B cell (primary cell): ENCODE measurements around the gene KCNQ5. TPM values are rescaled to one million over a fixed set of nuclear protein-coding genes. Genes with fewer than 3 reads are reported as not detected.

Experiments used
- ATAC-seq: fragments of 200-7000 bp; cut with Tn5 transposase; one replicate; pipeline ENCODE4 v1.10.0; 2021; ENCODE audit warnings: low read depth, mild to moderate bottlenecking, moderate number of reproducible peaks, moderate library complexity
- CTCF ChIA-PET: fragments of 350-600 bp; sonication (Branson Sonifier 250); formaldehyde crosslinking; loops from one replicate; lab custom pipeline; 2021; ENCODE audit warnings: antibody characterized with exemption, inconsistent platforms; lab: Charles Lee
- POLR2A ChIA-PET: fragments of 350-600 bp; sonication (Branson Sonifier 250); formaldehyde crosslinking; loops from one replicate; lab custom pipeline; 2021; ENCODE audit warnings: antibody characterized with exemption; lab: Charles Lee
- DNase-seq: peaks from one replicate; pipeline ENCODE4 v3.0.0; 2013
- H2AFZ ChIP-seq: 2 replicates; pipeline ENCODE4 v1.6.1; 2012; ENCODE audit warnings: mild to moderate bottlenecking, low read depth, low read length; ENCODE audit not compliant: insufficient read depth, poor library complexity, severe bottlenecking
- H3K27ac ChIP-seq, 2 donors: 1 replicate in 1 of 2; 2 replicates in 1 of 2; pipeline ENCODE4 v1.5.1; 2012 to 2013; ENCODE audit warnings: low read length in 2 of 2, mild to moderate bottlenecking in 2 of 2, moderate library complexity in 1 of 2
- H3K27me3 ChIP-seq, 4 experiments: fragments of 200-600 bp in 1 of 4; sonication (generic) in 1 of 4; replicated peaks in 1 of 4; 1 replicate in 2 of 4; 2 replicates in 2 of 4; pipeline versions ENCODE4 v1.6.1 to v1.7.0; 2013 to 2016; ENCODE audit warnings: low read length in 3 of 4, mild to moderate bottlenecking in 2 of 4, mixed read lengths in 1 of 4, moderate library complexity in 1 of 4; ENCODE audit not compliant: insufficient read depth in 4 of 4, control insufficient read depth in 3 of 4; ENCODE audit errors: control extremely low read depth in 1 of 4
- H3K36me3 ChIP-seq, 2 experiments: replicated peaks in 1 of 2; 1 replicate in 1 of 2; 2 replicates in 1 of 2; pipeline versions ENCODE4 v1.6.1 to v1.7.1; 2013; ENCODE audit warnings: low read length in 1 of 2; ENCODE audit not compliant: insufficient read depth in 2 of 2, control insufficient read depth in 1 of 2; ENCODE audit errors: control extremely low read depth in 1 of 2, extremely low read depth in 1 of 2
- H3K4me1 ChIP-seq, 2 donors: fragments of 200-600 bp in 1 of 2; sonication (generic) in 1 of 2; 1 replicate in 1 of 2; 2 replicates in 1 of 2; pipeline versions ENCODE4 v1.5.1 to v1.6.1; 2013 to 2017; ENCODE audit warnings: low read length in 2 of 2; ENCODE audit not compliant: control insufficient read depth in 2 of 2, insufficient read depth in 2 of 2
- H3K4me2 ChIP-seq: replicated peaks from 2 replicates; pipeline ENCODE3; 2012; ENCODE audit warnings: mild to moderate bottlenecking, low read depth, low read length; ENCODE audit not compliant: poor library complexity, severe bottlenecking
- H3K4me3 ChIP-seq, 5 experiments: fragments of 200-600 bp in 1 of 5; sonication (generic) in 1 of 5; 1 replicate in 3 of 5; 2 replicates in 2 of 5; pipeline versions ENCODE4 v1.5.1 to v1.7.0; 2011 to 2016; ENCODE audit warnings: low read length in 4 of 5, mild to moderate bottlenecking in 4 of 5, low read depth in 2 of 5, control low read depth in 1 of 5, moderate library complexity in 1 of 5; ENCODE audit not compliant: insufficient read depth in 1 of 5; ENCODE audit errors: control extremely low read depth in 1 of 5, extremely low read depth in 1 of 5
- H3K79me2 ChIP-seq: fragments of 200-600 bp; sonication (generic); one replicate; pipeline ENCODE4 v1.6.0; 2016; ENCODE audit warnings: low read length; ENCODE audit not compliant: control insufficient read depth, insufficient read depth
- H3K9ac ChIP-seq: fragments of 200-600 bp; sonication (generic); 2 replicates; pipeline ENCODE4 v1.6.1; 2017; ENCODE audit warnings: mild to moderate bottlenecking, low read length, moderate library complexity
- H3K9me3 ChIP-seq, 3 donors: one replicate each; pipeline versions ENCODE4 v1.6.1 to v1.7.1; 2013; ENCODE audit warnings: low read length in 2 of 3; ENCODE audit not compliant: control insufficient read depth in 2 of 3, insufficient read depth in 1 of 3; ENCODE audit errors: control extremely low read depth in 1 of 3
- H4K20me1 ChIP-seq: 2 replicates; pipeline ENCODE4 v1.6.0; 2012; ENCODE audit warnings: mild to moderate bottlenecking, low read length; ENCODE audit not compliant: insufficient read depth, control insufficient read depth, poor library complexity, severe bottlenecking
- H3K27ac Mint-ChIP-seq: one replicate; pipeline ENCODE4 v1.8.0; 2021; ENCODE audit warnings: mixed read lengths
- H3K27me3 Mint-ChIP-seq: one replicate; pipeline ENCODE4 v1.8.0; 2021; ENCODE audit warnings: mixed read lengths
- H3K4me1 Mint-ChIP-seq: one replicate; pipeline ENCODE4 v1.8.0; 2021; ENCODE audit warnings: mixed read lengths
- H3K4me3 Mint-ChIP-seq: one replicate; pipeline ENCODE4 v1.8.0; 2021; ENCODE audit warnings: mixed read lengths
- H3K9me3 Mint-ChIP-seq: one replicate; pipeline ENCODE4 v1.8.0; 2022; ENCODE audit warnings: mixed read lengths; ENCODE audit not compliant: insufficient read depth
- CTCF ChIP-seq: fragments of 200-600 bp; IDR thresholded peaks from one replicate; pipeline ENCODE4 v1.8.0; 2022; ENCODE audit warnings: antibody characterized with exemption, mild to moderate bottlenecking
- EZH2 ChIP-seq: IDR thresholded peaks from 2 replicates; pipeline ENCODE4 v1.6.1; 2012; ENCODE audit warnings: borderline replicate concordance, low read depth, mild to moderate bottlenecking, moderate library complexity, low read length; ENCODE audit not compliant: insufficient read depth, poor library complexity, severe bottlenecking
- WGBS: methylation state at CpG from one replicate; pipeline ENCODE4 v1.1.5; 2013; ENCODE audit warnings: missing lambda C conversion rate; ENCODE audit not compliant: insufficient coverage; 5-methylcytosine and 5-hydroxymethylcytosine counted together
- intact Hi-C: fragments of 100-400 bp; cut with micrococcal nuclease; formaldehyde crosslinking; loops from one replicate; pipeline ENCODE4 v1.10.0; 2022
- polyA plus RNA-seq: library from polyadenylated mRNA; depleted of rRNA; stranded (reverse); fragments of >200 nt; gene quantifications from 2 replicates; pipeline ENCODE4 v1.2.3, GENCODE V29; 2012
- total RNA-seq, 2 donors: library from RNA; stranded (reverse); fragments of 120-200 nt in 1 of 2; gene quantifications; 1 replicate in 1 of 2; 2 replicates in 1 of 2; pipeline versions ENCODE4 v1.2.3 to v1.2.4, GENCODE V29; 2013 to 2022

Gene KCNQ5
- total and polyA plus RNA-seq, 2 donors (not counting 1 experiment from before 2014, with no cell fraction given): 2.3 to 9.4 TPM

DNA sequence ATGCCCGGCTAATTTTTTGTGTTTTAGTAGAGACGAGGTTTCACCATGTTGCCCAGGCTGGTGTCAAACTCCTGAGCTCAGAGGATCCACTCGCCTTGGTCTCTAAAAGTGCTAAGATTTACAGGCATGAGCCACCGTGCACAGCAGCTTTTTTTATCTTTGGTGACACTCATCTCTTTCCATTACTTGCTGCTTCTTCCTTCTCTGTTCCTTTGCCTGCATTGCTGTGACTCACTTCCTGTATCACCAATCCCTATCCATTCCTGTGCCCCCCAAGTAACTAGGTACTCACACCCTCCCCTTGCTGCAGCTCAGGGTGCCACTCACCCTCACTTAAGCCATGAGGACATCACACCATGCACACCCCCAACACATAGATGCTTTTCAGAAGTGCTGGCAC is 578.9 kb downstream of the KCNQ5 start:
- WGBS: 81% methylated on average over 4 of the region's 4 CpGs
- POLR2A ChIA-PET: no interaction called here
- Mint-ChIP-seq H3K4me3 (no peak overlapping the region), H3K27ac (no peak overlapping the region), H3K4me1 (no peaks in the 10 kb centered on the region), H3K27me3 (no peaks in the 10 kb centered on the region), H3K9me3 (no peaks in the 10 kb centered on the region)
- Histone ChIP-seq H3K4me2 (no peak overlapping the region), H3K27ac (no peak overlapping the region), H3K36me3 (no peaks in the 10 kb centered on the region), H3K79me2 (no peaks in the 10 kb centered on the region), H3K9ac (no peak overlapping the region), H2AFZ (no peak overlapping the region), H3K27me3 (no peaks in the 10 kb centered on the region), H4K20me1 (no peaks in the 10 kb centered on the region), H3K4me1 (no peaks in the 10 kb centered on the region), H3K4me3 (no peak overlapping the region), H3K9me3 (peaks cover 0 to under 1% (median 0%) of the 10 kb centered on the region in 3 donors)
- ATAC-seq: no peak
- DNase-seq: no peak
- TF ChIP-seq CTCF (no peak), EZH2 (no peak)
- intact Hi-C loops: no loop called here
- CTCF ChIA-PET: no interaction called here

DNA sequence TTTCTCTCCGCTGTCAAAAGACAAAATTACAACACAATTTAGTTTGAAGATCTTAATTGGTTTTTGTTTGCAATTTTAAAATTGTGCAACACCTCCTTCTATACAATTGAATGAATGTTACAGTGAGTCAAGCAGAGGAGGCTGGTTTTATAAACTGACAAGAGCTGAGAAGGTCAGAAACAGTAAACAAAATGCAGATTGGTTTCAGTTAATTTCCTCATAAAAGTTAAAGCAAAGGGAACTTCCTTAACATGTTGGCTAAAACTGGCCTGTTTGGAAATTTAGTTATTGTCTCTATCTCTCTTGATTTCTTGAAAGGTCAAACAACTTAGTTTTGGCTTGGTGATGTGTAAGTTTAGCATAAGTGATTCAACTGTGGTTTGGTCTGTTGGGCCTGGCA is 581.2 kb downstream of the KCNQ5 start:
- intact Hi-C loops: no loop called here
- no peak for TF ChIP-seq EZH2
- Histone ChIP-seq H3K4me3 (no peak overlapping the region), H3K79me2 (no peaks in the 10 kb centered on the region), H3K4me2 (no peak overlapping the region), H3K9me3 (peaks cover 0 to 5% (median 0%) of the 10 kb centered on the region in 3 donors), H4K20me1 (no peaks in the 10 kb centered on the region), H3K9ac (no peak overlapping the region), H3K27ac (no peak overlapping the region), H3K4me1 (no peaks in the 10 kb centered on the region), H3K36me3 (no peaks in the 10 kb centered on the region), H2AFZ (no peak overlapping the region), H3K27me3 (peaks cover 0 to 3% (median 0%) of the 10 kb centered on the region in 4 experiments)
- H3K4me1 Mint-ChIP-seq: no peaks in the 10 kb centered on the region
- ATAC-seq (no peak), DNase-seq (no peak)
- no peaks in the 10 kb centered on the region for H3K9me3 Mint-ChIP-seq
- H3K27ac Mint-ChIP-seq: no peak overlapping the region
- WGBS: no CpG with 5 or more reads among the region's 1 CpG
- H3K27me3 Mint-ChIP-seq: peaks cover 5% of the 10 kb centered on the region
- POLR2A ChIA-PET: no interaction called here
- CTCF ChIA-PET: no interaction called here
- H3K4me3 Mint-ChIP-seq: no peak overlapping the region
